Neural cell (in vitro differentiated cells): Measurements from ENCODE around the gene DOCK10. TPM values are rescaled to one million over a fixed set of nuclear protein-coding genes. Genes with fewer than 3 reads are reported as not detected.

Experiments used
- H2AFZ ChIP-seq: fragments of 200-600, 300-800 bp; sonication (generic), shearing (Covaris generic); 2 replicates; pipeline ENCODE4 v1.6.0; 2014; ENCODE audit warnings: low read depth, mild to moderate bottlenecking, antibody characterized with exemption, low read length, moderate library complexity
- H3F3A ChIP-seq: fragments of 200-600 bp; shearing (Covaris generic); 2 replicates; pipeline ENCODE4 v1.6.1; 2016; ENCODE audit warnings: mild to moderate bottlenecking, moderate library complexity, mixed read lengths, antibody characterized with exemption, low read length; ENCODE audit not compliant: insufficient read depth, poor library complexity, severe bottlenecking
- H3K27ac ChIP-seq: fragments of 200-600, 300-800 bp; sonication (generic), shearing (Covaris generic); 2 replicates; pipeline ENCODE4 v1.5.1; 2014; ENCODE audit warnings: mild to moderate bottlenecking, low read length, moderate library complexity
- H3K27me3 ChIP-seq: fragments of 300-800, 200-600 bp; sonication (generic), shearing (Covaris generic); 2 replicates; pipeline ENCODE4 v1.6.0; 2014; ENCODE audit warnings: mild to moderate bottlenecking, low read depth, low read length, moderate library complexity; ENCODE audit not compliant: insufficient read depth
- H3K36me3 ChIP-seq: fragments of 300-800, 200-600 bp; sonication (generic), shearing (Covaris generic); 2 replicates; pipeline ENCODE4 v1.5.1; 2014; ENCODE audit warnings: mild to moderate bottlenecking, antibody characterized with exemption, low read length, moderate library complexity; ENCODE audit not compliant: insufficient read depth
- H3K4me2 ChIP-seq: fragments of 300-800, 200-600 bp; sonication (generic), shearing (Covaris generic); 2 replicates; pipeline ENCODE4 v1.6.0; 2014; ENCODE audit warnings: mild to moderate bottlenecking, low read length
- H3K4me3 ChIP-seq: fragments of 300-800, 200-600 bp; sonication (generic), shearing (Covaris generic); 2 replicates; pipeline ENCODE4 v1.5.1; 2014; ENCODE audit warnings: mild to moderate bottlenecking, low read length, moderate library complexity
- H3K79me2 ChIP-seq: fragments of 200-600 bp; shearing (Covaris generic); replicated peaks from 2 replicates; pipeline ENCODE4 v1.6.0; 2014; ENCODE audit warnings: mild to moderate bottlenecking, low read length, moderate library complexity; ENCODE audit not compliant: insufficient read depth
- H3K9ac ChIP-seq: fragments of 300-800, 200-600 bp; sonication (generic), shearing (Covaris generic); 2 replicates; pipeline ENCODE4 v1.6.1; 2016; ENCODE audit warnings: mild to moderate bottlenecking, low read length, mixed read lengths
- H3K9me2 ChIP-seq: fragments of 200-600 bp; shearing (Covaris generic); 2 replicates; pipeline ENCODE4 v1.6.1; 2016; ENCODE audit warnings: mild to moderate bottlenecking, low read length, mixed read lengths; ENCODE audit not compliant: insufficient read depth
- H3K9me3 ChIP-seq: fragments of 200-600, 300-800 bp; sonication (generic), shearing (Covaris generic); 2 replicates; pipeline ENCODE4 v1.6.1; 2016; ENCODE audit warnings: mild to moderate bottlenecking, mixed run types, low read length, moderate library complexity, mixed read lengths
- H4K20me1 ChIP-seq: fragments of 200-600 bp; shearing (Covaris generic); 2 replicates; pipeline ENCODE4 v1.6.1; 2016; ENCODE audit warnings: mild to moderate bottlenecking, mixed run types; ENCODE audit not compliant: insufficient read depth
- CTCF ChIP-seq: fragments of 450-650 bp; IDR thresholded peaks from 2 replicates; pipeline ENCODE4 v1.5.1; 2014; ENCODE audit warnings: antibody characterized with exemption, mild to moderate bottlenecking, moderate library complexity; ENCODE audit not compliant: poor library complexity, severe bottlenecking
- EP300 ChIP-seq: fragments of 450-650 bp; conservative IDR thresholded peaks from 2 replicates; pipeline ENCODE4 v1.6.1; 2014; ENCODE audit warnings: antibody characterized with exemption, mild to moderate bottlenecking, moderate library complexity; ENCODE audit not compliant: poor library complexity, severe bottlenecking
- EZH2 ChIP-seq: fragments of 200-600, 300-800 bp; shearing (Covaris generic), sonication (generic); IDR thresholded peaks from 2 replicates; pipeline ENCODE4 v1.6.1; 2014; ENCODE audit warnings: antibody characterized with exemption, low read length, borderline replicate concordance, mild to moderate bottlenecking; ENCODE audit not compliant: insufficient read depth, poor library complexity, severe bottlenecking
- MXI1 ChIP-seq: fragments of 450-650 bp; conservative IDR thresholded peaks from 2 replicates; pipeline ENCODE4 v1.6.1; 2014; ENCODE audit warnings: antibody characterized with exemption, mild to moderate bottlenecking; ENCODE audit not compliant: poor library complexity, severe bottlenecking
- POLR2AphosphoS5 ChIP-seq: IDR thresholded peaks from 2 replicates; pipeline ENCODE4 v1.6.1; 2012
- RAD21 ChIP-seq: fragments of 450-650 bp; conservative IDR thresholded peaks from 2 replicates; pipeline ENCODE4 v1.6.1; 2014; ENCODE audit warnings: antibody characterized with exemption, mild to moderate bottlenecking, moderate library complexity
- SMC3 ChIP-seq: fragments of 450-650 bp; conservative IDR thresholded peaks from 2 replicates; pipeline ENCODE4 v1.6.1; 2014; ENCODE audit warnings: antibody characterized with exemption, mild to moderate bottlenecking, moderate library complexity; ENCODE audit not compliant: poor library complexity
- TAF1 ChIP-seq: IDR thresholded peaks from 2 replicates; pipeline ENCODE4 v1.6.1; 2012; ENCODE audit warnings: low read depth
- polyA plus RNA-seq: library from polyadenylated mRNA; depleted of rRNA; stranded (reverse); fragments of >200 nt; gene quantifications from 2 replicates; pipeline ENCODE4 v1.2.3, GENCODE V29; 2014
- TF ChIP-seq, protein P1 (sequence below): IDR thresholded peaks from 2 replicates; pipeline ENCODE4 v1.6.1; 2012; ENCODE audit warnings: borderline replicate concordance

Gene DOCK10
- polyA plus RNA-seq, 1 donor from 2014 or later: 0.37 TPM

DNA sequence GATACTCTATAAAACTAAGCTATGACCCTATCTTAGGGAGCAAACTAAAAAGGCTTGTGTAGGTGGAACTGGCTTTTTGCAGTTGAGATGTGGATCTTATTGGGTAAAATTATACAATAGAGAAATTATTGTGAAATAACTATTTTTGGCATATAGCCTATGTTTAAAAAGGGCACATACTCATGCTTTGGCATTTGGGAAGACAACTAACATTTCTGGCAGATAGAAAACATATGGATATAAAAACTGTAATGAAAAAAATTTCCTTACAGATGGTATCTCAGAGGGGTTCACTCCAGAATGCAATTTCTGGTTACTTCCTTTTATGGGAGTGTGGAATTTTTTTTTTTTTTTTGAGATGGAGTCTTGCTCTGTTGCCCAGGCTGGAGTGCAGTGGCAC is 206.0 kb downstream of the DOCK10 start:
- no peaks in the 10 kb centered on the region for H3K9me3 ChIP-seq
- no peaks in the 10 kb centered on the region for H3K79me2 ChIP-seq
- TF ChIP-seq TAF1 (no peak), CTCF (no peak), RAD21 (no peak), POLR2AphosphoS5 (no peak), SMC3 (no peak), EP300 (no peak), MXI1 (no peak), EZH2 (no peak)
- TF ChIP-seq, protein P1, sequence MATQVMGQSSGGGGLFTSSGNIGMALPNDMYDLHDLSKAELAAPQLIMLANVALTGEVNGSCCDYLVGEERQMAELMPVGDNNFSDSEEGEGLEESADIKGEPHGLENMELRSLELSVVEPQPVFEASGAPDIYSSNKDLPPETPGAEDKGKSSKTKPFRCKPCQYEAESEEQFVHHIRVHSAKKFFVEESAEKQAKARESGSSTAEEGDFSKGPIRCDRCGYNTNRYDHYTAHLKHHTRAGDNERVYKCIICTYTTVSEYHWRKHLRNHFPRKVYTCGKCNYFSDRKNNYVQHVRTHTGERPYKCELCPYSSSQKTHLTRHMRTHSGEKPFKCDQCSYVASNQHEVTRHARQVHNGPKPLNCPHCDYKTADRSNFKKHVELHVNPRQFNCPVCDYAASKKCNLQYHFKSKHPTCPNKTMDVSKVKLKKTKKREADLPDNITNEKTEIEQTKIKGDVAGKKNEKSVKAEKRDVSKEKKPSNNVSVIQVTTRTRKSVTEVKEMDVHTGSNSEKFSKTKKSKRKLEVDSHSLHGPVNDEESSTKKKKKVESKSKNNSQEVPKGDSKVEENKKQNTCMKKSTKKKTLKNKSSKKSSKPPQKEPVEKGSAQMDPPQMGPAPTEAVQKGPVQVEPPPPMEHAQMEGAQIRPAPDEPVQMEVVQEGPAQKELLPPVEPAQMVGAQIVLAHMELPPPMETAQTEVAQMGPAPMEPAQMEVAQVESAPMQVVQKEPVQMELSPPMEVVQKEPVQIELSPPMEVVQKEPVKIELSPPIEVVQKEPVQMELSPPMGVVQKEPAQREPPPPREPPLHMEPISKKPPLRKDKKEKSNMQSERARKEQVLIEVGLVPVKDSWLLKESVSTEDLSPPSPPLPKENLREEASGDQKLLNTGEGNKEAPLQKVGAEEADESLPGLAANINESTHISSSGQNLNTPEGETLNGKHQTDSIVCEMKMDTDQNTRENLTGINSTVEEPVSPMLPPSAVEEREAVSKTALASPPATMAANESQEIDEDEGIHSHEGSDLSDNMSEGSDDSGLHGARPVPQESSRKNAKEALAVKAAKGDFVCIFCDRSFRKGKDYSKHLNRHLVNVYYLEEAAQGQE: no peak
- no peak overlapping the region for H3K4me2 ChIP-seq
- no peaks in the 10 kb centered on the region for H3K36me3 ChIP-seq
- no peak overlapping the region for H3K27ac ChIP-seq
- no peaks in the 10 kb centered on the region for H3K27me3 ChIP-seq
- no peaks in the 10 kb centered on the region for H3F3A ChIP-seq
- H3K9ac ChIP-seq: no peak overlapping the region
- no peak overlapping the region for H2AFZ ChIP-seq
- H4K20me1 ChIP-seq: no peaks in the 10 kb centered on the region
- H3K4me3 ChIP-seq: no peak overlapping the region
- H3K9me2 ChIP-seq: no peaks in the 10 kb centered on the region

- Histone ChIP-seq H3K9me2 (no peaks in the 10 kb centered on the region), H3K4me2 (no peak overlapping the region)
These were observed 206.9 kb downstream of the DOCK10 start for GRCh38 chr2:224835405-224835804.

More at GRCh38 chr2:224835405-224835804, 206.9 kb downstream of the DOCK10 start:
- TF ChIP-seq SMC3 (no peak), TAF1 (no peak), EP300 (no peak), EZH2 (no peak), CTCF (no peak), POLR2AphosphoS5 (no peak), RAD21 (no peak), MXI1 (no peak)
- TF ChIP-seq, protein P1: no peak
- Histone ChIP-seq H2AFZ (no peak overlapping the region), H4K20me1 (no peaks in the 10 kb centered on the region), H3F3A (no peaks in the 10 kb centered on the region), H3K27me3 (no peaks in the 10 kb centered on the region), H3K9ac (no peak overlapping the region), H3K4me3 (no peak overlapping the region), H3K36me3 (no peaks in the 10 kb centered on the region), H3K9me3 (no peaks in the 10 kb centered on the region), H3K79me2 (no peaks in the 10 kb centered on the region), H3K27ac (no peak overlapping the region)
